Nucleus accumbens (tissue), 56 donors: ENCODE results near the gene ZNF283.
"Not testable (repeated sequence)": the region's sequence is repeated elsewhere in the genome, so short reads cannot be mapped to it uniquely, and the experiment has no call there.

Source experiments
- DNase-seq, 56 donors: peaks; one replicate each; lab custom pipeline; 2025; lab: John Stamatoyannopoulos, UW

ZNF283 gene

GRCh38 chr19:43798546-43799409, 28.3 kb upstream of the ZNF283 start:
- DNase-seq = peak in 42 of 56 donors; percentile 12 to 89 (median 58)

DNA sequence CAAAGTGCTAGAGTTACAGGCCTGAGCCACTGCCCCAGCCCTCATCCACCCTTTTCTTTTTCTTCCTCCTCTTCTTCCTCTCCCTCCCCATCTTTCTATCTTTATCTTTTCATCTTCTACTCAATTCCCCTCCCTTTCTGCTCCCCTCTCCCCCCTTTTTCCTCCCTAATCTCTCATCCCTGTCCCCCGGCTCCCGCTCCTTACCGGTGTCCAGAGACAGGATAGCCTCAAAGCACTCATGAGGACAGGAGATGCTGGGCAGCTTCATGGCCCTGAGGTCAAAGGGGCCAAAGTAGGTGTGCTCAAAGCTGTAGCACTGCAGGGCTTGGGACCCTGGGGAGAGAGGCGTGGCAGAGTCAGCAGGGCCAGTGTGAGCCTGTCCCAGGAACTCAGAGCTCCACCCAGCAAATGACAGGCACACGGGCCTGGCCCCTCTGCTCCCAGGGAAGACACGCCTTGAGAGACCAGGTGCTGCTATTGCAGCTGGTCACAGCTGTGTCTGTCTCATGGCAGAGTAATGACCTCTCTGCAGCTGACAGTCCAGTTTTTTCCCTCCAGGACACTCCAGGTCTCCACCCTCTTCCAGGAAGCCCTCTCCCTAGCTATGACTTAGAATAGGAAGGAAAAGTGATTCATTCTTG, 27.5 kb upstream of the ZNF283 start:
- no peak for DNase-seq

DNA sequence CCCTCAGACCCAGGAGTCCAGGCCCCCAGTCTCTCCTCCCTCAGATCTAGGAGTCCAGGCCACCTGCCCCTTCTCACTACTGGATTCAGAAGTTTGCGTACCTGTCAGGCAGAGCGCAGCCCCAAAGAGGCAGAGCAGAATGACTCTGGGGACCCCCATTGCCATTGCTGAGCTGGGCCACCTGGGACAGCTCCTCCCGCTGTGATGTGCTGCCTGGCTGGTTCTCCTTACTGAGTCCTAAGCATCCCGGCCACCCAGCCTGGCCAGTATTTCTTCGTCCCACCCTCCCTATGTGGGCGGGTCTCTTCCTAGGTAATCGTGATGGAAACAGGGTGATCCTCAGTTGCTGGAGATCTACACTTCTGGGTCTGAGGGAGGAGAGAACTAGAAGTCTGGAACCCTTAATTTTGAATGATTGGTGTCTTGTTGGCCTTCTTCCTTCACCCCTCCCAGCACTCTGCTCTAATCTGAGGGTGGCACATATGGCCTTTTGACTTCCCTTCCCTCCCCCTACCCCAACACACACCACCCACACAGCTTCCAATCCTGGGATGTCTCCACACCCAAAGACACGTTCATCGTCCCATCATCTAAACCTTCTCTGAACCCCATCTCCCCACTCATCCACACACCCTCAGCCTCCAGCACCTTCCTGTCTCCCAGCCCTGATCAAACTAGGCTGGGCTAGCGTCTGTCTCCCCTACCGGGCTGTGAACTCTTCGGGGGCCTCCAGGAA, 24.7 kb upstream of the ZNF283 start, which contains the start of gene LYPD5:
LYPD5 (minus strand) TSS at position 232 of the 736 bp plus-strand sequence; CDS start at position 165, 67 bp downstream.
- no peak for DNase-seq

DNA sequence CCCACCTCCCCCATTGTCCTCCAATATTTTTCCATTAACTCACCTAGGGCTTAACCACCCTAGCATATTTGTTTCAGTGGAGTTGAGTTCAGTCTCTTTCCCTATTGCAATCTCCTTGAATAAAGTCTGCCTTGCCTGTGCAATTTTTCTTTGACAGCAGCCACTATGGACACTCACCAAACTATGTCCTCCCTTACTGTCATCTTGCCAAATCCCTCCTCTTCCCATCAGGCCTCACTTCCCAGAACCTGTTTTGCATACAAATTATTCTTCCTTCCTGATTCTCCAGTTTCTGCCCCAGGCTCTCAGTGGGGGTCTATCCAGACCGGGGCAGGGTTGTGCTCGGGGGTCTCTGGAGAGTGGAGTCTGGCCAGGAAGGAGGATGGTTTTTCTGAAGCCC, 22.7 kb upstream of the ZNF283 start:
- DNase-seq = peak in 5 of 56 donors; percentile 6 to 17 (median 14)

DNA sequence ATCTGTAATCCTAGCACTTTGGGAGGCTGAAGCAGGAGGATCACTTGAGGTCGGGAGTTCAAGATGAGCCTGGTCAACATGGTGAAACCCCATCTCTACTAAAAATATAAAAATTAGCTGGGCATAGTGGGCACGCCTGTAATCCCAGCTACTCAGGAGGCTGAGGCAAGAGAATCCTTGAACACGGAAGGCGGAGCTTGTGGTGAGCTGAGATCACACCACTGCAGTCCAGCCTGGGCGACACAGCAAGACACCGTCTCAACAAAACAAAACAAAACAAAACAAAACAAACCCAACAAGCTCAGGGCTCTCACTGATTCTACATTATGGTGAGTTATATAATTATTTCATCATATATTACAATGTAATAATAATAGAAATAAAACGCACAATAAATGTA, 20.7 kb upstream of the ZNF283 start:
- DNase-seq = not testable (repeated sequence)

DNA sequence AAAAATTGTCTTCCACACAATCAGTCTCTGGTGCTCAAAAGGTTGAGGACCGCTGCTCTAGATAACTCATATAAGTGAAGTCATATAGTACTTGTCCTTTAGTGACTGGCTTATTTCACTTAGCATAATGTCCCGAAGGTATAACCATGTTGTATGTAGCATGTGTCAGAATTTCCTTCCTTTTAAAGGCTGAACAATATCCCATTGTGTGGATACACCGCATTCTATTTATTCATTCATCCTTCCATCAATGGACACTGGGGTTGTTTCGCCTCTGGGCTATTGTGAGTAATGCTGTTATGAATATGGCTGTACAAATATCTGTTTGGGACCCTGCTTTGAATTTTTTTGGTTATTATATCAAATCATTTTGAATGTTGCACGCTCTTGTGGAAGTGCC, 20.3 kb upstream of the ZNF283 start:
- no peak for DNase-seq

- DNase-seq = no peak
These were observed 19.5 kb upstream of the ZNF283 start for GRCh38 chr19:43807651-43808050.

DNA sequence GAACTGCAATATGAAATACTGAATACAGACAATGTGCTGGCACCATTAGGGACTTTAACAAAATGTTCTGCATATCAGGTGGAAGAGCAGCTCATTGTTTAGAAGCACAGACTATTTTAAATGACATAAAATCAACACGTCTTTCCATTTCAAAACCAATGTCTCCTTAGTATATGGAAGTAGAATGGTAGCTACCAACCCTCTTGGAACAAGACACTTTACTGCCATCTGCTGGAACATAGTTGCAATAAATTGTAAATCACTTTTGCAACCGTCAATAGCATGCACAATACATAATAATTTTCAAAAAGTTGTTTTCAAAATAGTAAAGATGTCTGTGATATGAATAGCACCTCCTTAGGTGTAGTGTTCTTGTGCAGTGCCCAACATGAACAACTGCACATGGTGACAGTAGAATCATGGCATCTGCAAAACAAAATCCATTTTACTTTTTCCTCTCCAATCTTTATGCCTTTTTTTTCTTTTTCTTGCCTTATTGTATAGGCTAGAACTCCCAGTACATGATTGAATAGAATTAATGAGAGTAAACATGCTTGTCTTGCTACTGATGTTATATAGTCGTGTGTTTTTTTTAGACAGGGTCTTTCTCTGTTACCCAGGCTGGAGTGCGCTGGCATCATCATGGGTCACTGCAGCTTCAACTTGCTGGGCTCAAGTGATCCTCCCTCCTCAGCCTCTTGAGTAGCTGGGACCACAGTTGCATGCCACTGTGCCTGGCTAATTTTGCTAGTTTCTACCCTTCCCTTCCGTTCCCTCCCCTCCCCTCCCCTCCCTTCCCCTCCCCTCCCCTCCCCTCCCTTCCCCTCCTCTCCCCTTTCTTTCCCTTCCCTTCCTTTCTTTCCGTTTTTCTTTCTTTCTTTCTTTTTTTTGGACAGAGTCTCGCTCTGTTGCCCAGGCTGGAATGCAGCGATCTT, 17.1 kb upstream of the ZNF283 start:
- DNase-seq = no peak

GRCh38 chr19:43811837-43812236, 15.3 kb upstream of the ZNF283 start:
- no peak for DNase-seq

- DNase-seq = no peak
These were observed 14.9 kb upstream of the ZNF283 start for GRCh38 chr19:43812259-43812658.

DNA sequence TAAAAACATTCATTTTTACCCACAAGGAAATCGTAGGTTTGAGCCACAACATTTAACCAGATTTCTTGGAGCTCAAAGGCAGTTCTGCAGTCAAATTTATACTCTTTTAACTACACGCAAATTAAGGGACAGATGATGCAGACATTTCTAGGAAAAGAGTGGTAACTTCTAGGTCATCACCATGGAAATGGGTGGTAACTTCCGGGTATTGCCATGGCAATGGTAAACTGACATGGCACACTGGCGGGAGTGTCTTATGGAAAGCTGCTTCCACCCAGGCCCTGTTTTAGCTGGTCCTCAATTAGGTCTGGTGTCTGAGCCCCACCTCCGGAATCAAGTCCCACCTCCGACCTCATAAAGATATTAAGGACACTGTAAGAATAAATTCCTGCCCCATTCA, 14.4 kb upstream of the ZNF283 start:
- DNase-seq = peak in 1 of 56 donors; percentile 0

GRCh38 chr19:43814663-43815352, 12.3 kb upstream of the ZNF283 start:
- DNase-seq = no peak

DNA sequence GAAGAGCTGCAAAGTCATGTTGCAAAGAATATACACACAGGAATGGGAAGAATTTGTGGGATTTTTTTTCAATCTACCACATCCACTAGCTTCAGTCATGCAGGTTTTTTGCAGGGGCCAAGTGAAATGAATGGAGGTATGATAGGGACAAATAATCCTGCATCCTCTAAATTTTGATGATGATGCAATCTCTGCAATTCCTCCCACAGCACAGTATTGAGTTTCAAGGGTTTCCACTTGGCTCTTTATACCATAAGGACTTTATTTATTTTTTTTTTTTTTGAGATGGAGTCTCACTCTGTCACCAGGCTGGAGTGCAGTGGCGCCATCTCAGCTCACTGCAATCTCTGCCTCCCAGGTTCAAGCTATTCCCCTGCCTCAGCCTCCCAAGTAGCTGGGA, 9.7 kb upstream of the ZNF283 start:
- not testable (repeated sequence) for DNase-seq

DNA sequence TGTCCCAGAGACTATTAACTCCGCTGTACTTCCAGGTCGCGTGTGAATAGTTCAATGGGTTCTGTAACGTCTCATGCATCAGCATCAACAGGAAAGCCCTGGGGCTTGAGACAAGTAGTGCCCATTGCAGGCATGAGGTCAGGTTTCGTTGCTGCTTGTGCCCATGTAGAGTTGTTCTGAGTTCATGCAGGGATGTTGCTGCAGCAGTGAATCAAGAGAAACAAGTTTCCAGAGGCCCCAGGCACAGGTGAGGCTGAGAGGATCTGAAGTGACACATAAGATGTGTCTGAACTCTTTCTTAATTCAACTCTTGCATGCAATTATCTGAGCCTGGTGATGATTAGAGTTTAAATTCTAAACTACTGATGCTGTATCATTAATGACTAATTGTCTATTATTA, 8.6 kb upstream of the ZNF283 start:
- no peak for DNase-seq

DNA sequence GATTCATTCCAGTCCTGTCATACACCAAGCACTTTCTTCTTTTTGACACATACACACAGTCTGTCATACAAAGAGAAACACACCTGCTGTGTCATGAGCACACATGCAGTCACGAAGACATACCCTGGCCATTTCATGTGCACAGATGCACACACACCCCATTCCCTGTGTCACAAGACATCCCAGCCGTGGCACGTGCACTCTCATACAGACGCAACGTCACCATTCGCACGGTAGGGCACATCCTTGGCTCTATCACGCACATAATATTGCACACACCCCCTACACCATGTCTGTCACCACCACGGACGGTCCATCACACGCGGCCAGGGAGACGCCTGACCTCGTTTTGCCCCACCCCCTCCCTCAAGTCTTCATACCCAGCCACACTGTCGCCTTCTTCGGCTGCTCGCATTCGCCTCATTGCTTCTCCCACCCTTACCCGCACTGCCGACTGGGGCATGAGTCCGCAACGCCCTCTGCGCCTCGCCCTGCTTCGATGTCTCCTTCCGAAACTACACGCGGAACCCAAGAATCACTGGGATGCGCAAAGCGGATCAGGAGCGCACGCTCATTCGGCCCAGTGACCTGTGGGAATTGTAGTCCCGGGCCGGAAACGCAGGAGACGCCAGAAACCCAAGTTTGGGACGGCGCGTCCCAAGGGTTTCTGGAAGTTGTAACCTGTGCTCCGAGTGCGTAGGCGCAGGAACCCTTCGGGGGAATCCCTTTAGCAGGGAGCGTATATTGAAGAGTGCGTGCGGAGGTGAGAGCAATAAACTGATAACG, 6.8 kb upstream of the ZNF283 start:
- peak in 47 of 56 donors; percentile 8 to 76 (median 34) for DNase-seq

GRCh38 chr19:43820884-43821215, 6.3 kb upstream of the ZNF283 start:
- DNase-seq = no peak

DNA sequence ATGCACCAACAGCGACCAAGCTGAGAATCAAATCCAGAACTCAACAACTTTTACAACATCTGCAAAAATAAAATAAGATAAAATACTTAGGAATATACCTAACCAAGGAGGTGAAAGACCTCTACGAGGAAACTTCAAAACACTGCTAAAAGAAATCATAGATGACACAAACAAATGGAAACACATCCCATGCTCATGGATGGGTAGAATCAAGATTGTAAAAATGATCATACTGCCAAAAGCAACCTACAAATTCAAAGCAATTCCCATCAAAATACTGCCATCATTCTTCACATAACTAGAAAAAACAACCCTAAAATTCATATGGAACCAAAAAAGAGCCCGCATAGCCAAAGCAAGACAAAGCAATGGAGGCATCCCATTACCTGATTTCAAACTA, 3.3 kb upstream of the ZNF283 start:
- not testable (repeated sequence) for DNase-seq

DNA sequence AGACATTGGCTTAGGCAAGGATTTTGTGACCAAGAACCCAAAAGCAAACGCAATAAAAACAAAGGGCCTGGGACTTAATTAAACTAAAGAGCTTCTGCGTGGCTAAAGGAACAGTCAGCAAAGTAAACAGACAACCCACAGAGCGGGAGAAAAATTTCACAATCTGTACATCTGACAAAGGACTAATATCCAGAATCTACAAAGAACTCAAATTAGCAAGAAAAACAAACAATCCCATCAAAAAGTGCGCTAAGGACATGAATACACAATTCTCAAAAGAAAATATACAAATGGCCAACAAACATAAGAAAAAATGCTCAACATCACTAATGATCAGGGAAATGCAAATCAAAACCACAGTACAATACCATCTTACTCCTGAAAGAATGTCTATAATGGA, 2.5 kb upstream of the ZNF283 start:
- DNase-seq = not testable (repeated sequence)

DNA sequence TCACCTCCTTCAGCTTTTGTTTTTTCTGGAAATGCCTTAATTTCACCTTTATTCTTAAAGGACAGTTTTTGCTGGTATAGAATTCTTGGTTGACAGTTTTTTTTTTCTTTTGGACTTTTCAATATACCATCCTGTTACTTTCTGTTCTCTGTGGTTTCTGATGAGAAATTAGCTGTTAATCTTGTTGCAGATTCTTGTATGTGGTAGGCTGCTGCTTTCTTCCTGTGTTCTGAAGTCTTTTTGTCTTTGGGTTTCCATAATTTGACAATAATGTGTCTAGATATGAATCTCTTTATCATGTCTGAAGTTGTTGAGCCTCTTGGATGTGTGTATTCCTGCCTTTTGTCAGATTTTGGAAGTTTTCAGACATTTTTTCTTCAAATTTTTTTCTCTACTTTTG, 12.0 kb downstream of the ZNF283 start:
- no peak for DNase-seq
